GM12892 (cell line): ENCODE results near the gene SIVA1.

Source experiments
- POLR2A ChIP-seq: IDR thresholded peaks from 2 replicates; pipeline ENCODE4 v1.6.1; 2011; ENCODE audit warnings: low read depth, low read length, control low read depth
- POLR2AphosphoS5 ChIP-seq: IDR thresholded peaks from 2 replicates; pipeline ENCODE4 v1.6.1; 2011; ENCODE audit warnings: low read depth, low read length, control low read depth

- TF ChIP-seq POLR2A (no peak), POLR2AphosphoS5 (no peak)
Measured at GRCh38 chr14:104738375-104739019, 14.4 kb upstream of the SIVA1 start.
